Tibial nerve (tissue), 4 donors: ENCODE measurements around the gene NUP155. TPM values are rescaled to one million over a fixed set of nuclear protein-coding genes. Genes with fewer than 3 reads are reported as not detected.
"Not testable (repeated sequence)": the region's sequence is repeated elsewhere in the genome, so short reads cannot be mapped to it uniquely, and the experiment has no call there.

Source experiments
- DNase-seq, 2 donors: peaks; one replicate each; pipeline ENCODE4 v3.0.0-alpha.2; 2019; ENCODE audit warnings: low spot score in 2 of 2
- H3K27ac ChIP-seq, 4 donors: fragments of 200-600 bp; sonication (generic) in 3 of 4; one replicate each; pipeline ENCODE4 v1.5.1; 2017 to 2019; ENCODE audit warnings: mild to moderate bottlenecking in 1 of 4
- H3K27me3 ChIP-seq, 2 donors: fragments of 200-600 bp; sonication (generic) in 1 of 2; one replicate each; pipeline versions ENCODE4 v1.5.1 to v1.6.0; 2017 to 2019
- H3K36me3 ChIP-seq, 3 donors: fragments of 200-600 bp; sonication (generic); one replicate each; pipeline ENCODE4 v1.5.1; 2018 to 2019
- H3K4me1 ChIP-seq, 4 donors: fragments of 200-600 bp; sonication (generic) in 3 of 4; one replicate each; pipeline ENCODE4 v1.5.1; 2017 to 2019
- H3K4me3 ChIP-seq, 4 donors: fragments of 200-600 bp; sonication (generic) in 3 of 4; one replicate each; pipeline ENCODE4 v1.5.1; 2017 to 2019; ENCODE audit warnings: mild to moderate bottlenecking in 1 of 4, moderate library complexity in 1 of 4
- H3K9me3 ChIP-seq, 4 donors: fragments of 200-600 bp; sonication (generic) in 3 of 4; one replicate each; pipeline ENCODE4 v1.5.1; 2017 to 2019
- EP300 ChIP-seq, 2 donors: sonication (generic); formaldehyde crosslinking; IDR thresholded peaks; one replicate each; pipeline ENCODE4 v1.6.1; 2017; ENCODE audit warnings: antibody characterized with exemption in 2 of 2, mild to moderate bottlenecking in 1 of 2
- POLR2A ChIP-seq, 2 donors: fragments of 450-650 bp; IDR thresholded peaks; one replicate each; pipeline ENCODE4 v1.6.1; 2017; ENCODE audit warnings: antibody characterized with exemption in 2 of 2, mild to moderate bottlenecking in 2 of 2, moderate library complexity in 2 of 2
- WGBS, 2 donors: methylation state at CpG; one replicate each; pipeline ENCODE4 v1.1.5; 2018; 5-methylcytosine and 5-hydroxymethylcytosine counted together
- total RNA-seq, 4 donors: library from RNA; depleted of rRNA; stranded (reverse); fragments of >200 nt; gene quantifications; one replicate each; pipeline ENCODE4 v1.1.0, GENCODE V29; 2016
- TF ChIP-seq, protein P1 (sequence below), 5 experiments: fragments of 200-600 bp in 3 of 5; fragments of 450-650 bp in 2 of 5; sonication (generic) in 3 of 5; IDR thresholded peaks; one replicate each; pipeline ENCODE4 v1.5.1; 2016 to 2019; ENCODE audit warnings: antibody characterized with exemption in 5 of 5, mild to moderate bottlenecking in 3 of 5, moderate library complexity in 2 of 5

The NUP155 gene
- total RNA-seq = 10 to 100 TPM; 20.4 to 25.5 (median 22.6) TPM

DNA sequence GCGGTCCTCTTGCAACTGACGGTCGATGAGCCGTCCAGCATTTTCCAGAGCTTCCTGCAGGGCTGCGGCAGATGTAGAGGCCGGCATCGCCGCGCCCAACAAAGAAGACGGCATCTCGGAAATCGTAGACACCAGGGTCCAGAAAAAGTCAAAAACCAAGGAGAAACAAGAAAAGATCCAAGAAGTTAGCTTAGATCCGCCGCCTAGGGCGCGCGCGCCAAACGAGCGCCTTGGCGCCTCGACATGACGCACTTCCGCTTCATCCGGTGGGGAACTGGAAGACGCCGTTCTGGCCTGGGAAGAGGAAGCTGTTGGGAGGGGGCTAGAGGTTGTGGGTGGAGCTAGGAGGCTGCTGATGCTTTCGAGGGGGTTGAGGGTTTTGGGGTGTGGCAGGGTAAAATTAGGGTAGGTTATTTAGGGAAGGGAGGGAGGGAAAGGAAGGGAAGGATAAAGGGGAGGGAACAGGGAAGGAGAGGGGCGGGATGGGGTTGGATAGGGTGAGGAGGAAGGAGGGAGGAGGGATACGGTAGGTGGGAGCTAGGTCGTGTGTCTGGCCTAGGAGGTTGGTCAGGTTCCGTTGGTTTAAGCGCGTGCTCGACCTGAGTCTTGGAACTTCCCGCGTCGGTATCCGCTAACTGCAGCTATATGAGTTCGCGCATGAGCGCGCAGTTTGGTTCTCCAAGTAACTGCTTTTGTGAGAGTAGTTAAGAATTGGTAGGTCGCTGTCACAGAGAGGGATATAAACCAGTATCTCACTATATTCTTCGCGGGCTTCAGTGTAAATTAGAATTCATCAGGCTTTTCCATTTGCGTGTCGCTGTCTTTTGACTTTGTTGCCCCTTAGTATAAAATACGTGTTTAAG lies at the start of gene NUP155:
TSS of gene NUP155 (minus strand) at position 243 of the 863 bp plus-strand sequence. CDS start at position 114, 129 bp downstream.
- WGBS, 2 donors = 1% methylated on average over 49 of the region's 49 CpGs
- H3K4me1 ChIP-seq = peaks cover 0 to 34% (median 15%) of the 10 kb centered on the region in 4 donors

DNA sequence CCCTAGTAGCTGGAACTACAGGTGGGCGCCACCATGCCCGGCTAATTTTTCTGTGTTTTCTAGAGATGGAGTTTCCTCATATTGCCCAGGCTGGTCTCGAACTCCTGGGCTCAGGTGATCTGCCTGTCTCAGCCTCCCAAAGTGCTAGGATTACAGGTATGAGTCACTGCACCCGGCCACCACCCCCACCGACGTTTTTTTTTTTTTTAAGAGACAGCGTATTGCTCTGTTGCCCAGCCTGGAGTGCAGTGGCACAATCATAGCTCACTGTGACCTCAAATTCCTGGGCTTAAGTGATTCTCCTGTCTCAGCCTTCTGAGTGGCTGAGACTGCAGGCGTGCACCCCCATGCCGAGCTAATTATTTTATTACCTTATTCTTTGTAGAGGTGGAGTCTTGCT lies 46.4 kb upstream of the NUP155 start:
- 88 to 91% methylated on average over 9 of the region's 9 CpGs for WGBS, 2 donors
- TF ChIP-seq, protein P1, sequence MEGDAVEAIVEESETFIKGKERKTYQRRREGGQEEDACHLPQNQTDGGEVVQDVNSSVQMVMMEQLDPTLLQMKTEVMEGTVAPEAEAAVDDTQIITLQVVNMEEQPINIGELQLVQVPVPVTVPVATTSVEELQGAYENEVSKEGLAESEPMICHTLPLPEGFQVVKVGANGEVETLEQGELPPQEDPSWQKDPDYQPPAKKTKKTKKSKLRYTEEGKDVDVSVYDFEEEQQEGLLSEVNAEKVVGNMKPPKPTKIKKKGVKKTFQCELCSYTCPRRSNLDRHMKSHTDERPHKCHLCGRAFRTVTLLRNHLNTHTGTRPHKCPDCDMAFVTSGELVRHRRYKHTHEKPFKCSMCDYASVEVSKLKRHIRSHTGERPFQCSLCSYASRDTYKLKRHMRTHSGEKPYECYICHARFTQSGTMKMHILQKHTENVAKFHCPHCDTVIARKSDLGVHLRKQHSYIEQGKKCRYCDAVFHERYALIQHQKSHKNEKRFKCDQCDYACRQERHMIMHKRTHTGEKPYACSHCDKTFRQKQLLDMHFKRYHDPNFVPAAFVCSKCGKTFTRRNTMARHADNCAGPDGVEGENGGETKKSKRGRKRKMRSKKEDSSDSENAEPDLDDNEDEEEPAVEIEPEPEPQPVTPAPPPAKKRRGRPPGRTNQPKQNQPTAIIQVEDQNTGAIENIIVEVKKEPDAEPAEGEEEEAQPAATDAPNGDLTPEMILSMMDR (IDR thresholded peaks at IDR 0.05) = no peak
- no peak for TF ChIP-seq EP300 (IDR thresholded peaks at IDR 0.05)
- no peak for TF ChIP-seq POLR2A (IDR thresholded peaks at IDR 0.05)
- peaks cover 0 to 46% (median 0%) of the 10 kb centered on the region in 3 donors for H3K36me3 ChIP-seq
- no peak overlapping the region for H3K27ac ChIP-seq
- H3K27me3 ChIP-seq = no peaks in the 10 kb centered on the region
- no peak overlapping the region for H3K4me3 ChIP-seq
- no peak for DNase-seq
- no peaks in the 10 kb centered on the region for H3K4me1 ChIP-seq
- no peaks in the 10 kb centered on the region for H3K9me3 ChIP-seq

More for the DNA sequence above, at the start of gene NUP155:
- Histone ChIP-seq H3K36me3 (peaks cover 0 to 7% (median 0%) of the 10 kb centered on the region in 3 donors), H3K4me3 (peak within 1 kb of the TSS; percentile 62 to 83 (median 80)), H3K27me3 (no peaks in the 10 kb centered on the region), H3K9me3 (no peaks in the 10 kb centered on the region), H3K27ac (peak within 1 kb of the TSS; percentile 14 to 81 (median 77))
- peak; percentile 77 to 87 for DNase-seq
- TF ChIP-seq EP300 (IDR thresholded peaks at IDR 0.05) (peak; percentile 83 to 98), POLR2A (IDR thresholded peaks at IDR 0.05) (peak; percentile 19 to 65)
- TF ChIP-seq, protein P1 (IDR thresholded peaks at IDR 0.05) = peak in 1 of 5 experiments; percentile 48

- not testable (repeated sequence) for DNase-seq, H3K9me3 ChIP-seq, H3K4me3 ChIP-seq, H3K27ac ChIP-seq, H3K27me3 ChIP-seq, H3K4me1 ChIP-seq
- WGBS, 2 donors = 87 to 97% methylated on average over 6 to 9 of the region's 33 CpGs
- H3K36me3 ChIP-seq = peaks cover 0 to 37% (median 0%) of the 10 kb centered on the region in 3 donors
Observed at GRCh38 chr5:37415456-37415855, 44.5 kb upstream of the NUP155 start.

- Histone ChIP-seq H3K27ac (no peak overlapping the region), H3K36me3 (peaks cover 0 to 35% (median 0%) of the 10 kb centered on the region in 3 donors), H3K4me1 (no peaks in the 10 kb centered on the region), H3K4me3 (no peak overlapping the region), H3K9me3 (no peaks in the 10 kb centered on the region), H3K27me3 (no peaks in the 10 kb centered on the region)
- 82 to 86% methylated on average over 3 of the region's 3 CpGs for WGBS, 2 donors
- DNase-seq = no peak
- TF ChIP-seq, protein P1 (IDR thresholded peaks at IDR 0.05) = no peak
- TF ChIP-seq EP300 (IDR thresholded peaks at IDR 0.05) = no peak
- no peak for TF ChIP-seq POLR2A (IDR thresholded peaks at IDR 0.05)
Observed at GRCh38 chr5:37412515-37412914, 41.6 kb upstream of the NUP155 start.

GRCh38 chr5:37400501-37400900 lies 29.6 kb upstream of the NUP155 start:
- H3K27me3 ChIP-seq = no peaks in the 10 kb centered on the region
- 76 to 80% methylated on average over 4 of the region's 4 CpGs for WGBS, 2 donors
- no peak overlapping the region for H3K4me3 ChIP-seq
- no peak for DNase-seq
- H3K9me3 ChIP-seq = no peaks in the 10 kb centered on the region
- no peaks in the 10 kb centered on the region for H3K4me1 ChIP-seq
- H3K36me3 ChIP-seq = peaks cover 0 to 69% (median 0%) of the 10 kb centered on the region in 3 donors
- no peak for TF ChIP-seq EP300 (IDR thresholded peaks at IDR 0.05)
- TF ChIP-seq, protein P1 (IDR thresholded peaks at IDR 0.05) = no peak
- no peak for TF ChIP-seq POLR2A (IDR thresholded peaks at IDR 0.05)
- no peak overlapping the region for H3K27ac ChIP-seq
